NCI-H2029 (cell line): ENCODE measurements around the gene CCNI2.

ENCODE experiments used
- DNase-seq: peaks from one replicate; lab custom pipeline; 2025; lab: John Stamatoyannopoulos, UW

Gene CCNI2

DNA sequence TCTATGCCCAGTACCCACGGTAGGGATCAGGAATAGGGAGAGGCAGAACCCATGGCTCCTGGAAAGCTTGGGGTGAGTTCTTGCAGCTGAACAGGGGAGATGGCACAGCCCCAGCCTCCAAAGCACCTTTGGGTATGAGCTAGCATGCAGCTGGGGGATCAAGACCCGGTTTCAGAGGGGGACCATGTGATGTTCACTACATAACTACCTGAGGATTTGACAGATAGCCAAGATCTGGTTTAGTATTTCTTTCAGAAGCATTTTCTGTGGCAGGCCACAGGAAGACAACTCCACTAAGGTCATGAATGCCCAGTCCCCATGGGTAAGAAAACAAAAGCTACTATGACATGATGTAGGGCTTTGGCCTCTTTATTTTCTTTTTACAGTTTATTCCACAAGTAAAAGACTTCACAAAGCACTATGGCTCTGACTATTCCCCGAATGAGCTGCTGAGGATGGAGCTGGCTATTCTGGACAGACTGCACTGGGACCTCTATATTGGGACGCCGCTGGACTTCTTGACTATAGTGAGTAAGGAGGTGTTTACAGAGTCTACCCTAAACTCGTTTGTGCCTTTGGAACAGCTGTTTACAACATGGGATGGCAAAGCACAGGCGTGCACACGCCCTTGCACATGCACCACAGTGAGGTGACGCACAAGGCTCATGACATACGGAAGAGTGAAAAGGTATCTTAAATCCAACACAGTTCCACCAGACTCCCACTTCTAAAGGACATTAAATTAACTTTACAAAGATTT, 3.4 kb downstream of the CCNI2 start:
- no peak for DNase-seq

DNA sequence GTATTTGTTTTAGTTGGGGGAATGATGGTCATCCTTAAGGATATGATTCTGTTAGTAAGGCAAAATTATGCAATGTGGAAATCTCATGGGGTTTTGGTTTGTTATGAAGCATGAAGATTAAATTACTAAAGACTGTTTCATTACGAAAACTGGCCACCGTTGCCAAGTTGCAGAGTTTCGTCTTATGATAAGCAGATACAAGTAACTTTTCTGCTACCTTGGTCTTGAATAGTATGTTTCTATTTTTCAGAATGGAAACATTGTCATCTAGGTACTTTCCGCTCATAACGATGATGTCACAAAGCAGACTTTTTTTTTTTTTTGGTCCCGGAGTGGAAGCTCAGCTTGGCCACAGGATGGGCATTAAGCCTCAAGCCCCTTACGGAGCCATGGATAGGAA, 4.2 kb downstream of the CCNI2 start:
- no peak for DNase-seq

DNA sequence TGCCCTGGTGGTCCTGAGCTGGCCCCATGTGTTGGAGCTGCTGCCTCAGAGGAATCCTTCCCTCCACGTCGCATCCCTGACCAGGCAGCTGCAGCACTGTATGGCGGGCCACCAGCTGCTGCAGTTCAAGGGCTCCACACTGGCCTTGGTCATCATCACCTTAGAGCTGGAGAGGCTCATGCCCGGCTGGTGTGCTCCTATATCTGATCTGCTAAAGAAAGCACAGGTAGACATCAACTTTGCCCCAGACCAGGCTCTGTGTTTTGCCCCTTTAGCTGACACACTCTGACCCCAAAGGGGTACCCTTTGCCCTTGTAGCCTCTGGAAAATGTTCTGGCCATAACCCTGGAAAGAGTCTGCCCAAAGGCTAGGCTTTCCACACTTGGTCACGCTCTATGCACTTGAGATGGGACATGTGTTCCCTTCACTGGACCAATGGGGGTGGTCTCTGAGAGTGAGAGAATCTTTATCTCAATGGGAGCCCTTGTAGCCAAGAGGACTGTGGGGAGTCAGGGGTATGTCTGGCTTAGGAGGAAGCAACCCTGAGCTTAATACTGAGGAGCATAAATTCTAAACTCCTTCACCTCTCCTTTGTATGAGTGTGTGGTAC, 4.8 kb downstream of the CCNI2 start:
- no peak for DNase-seq

DNA sequence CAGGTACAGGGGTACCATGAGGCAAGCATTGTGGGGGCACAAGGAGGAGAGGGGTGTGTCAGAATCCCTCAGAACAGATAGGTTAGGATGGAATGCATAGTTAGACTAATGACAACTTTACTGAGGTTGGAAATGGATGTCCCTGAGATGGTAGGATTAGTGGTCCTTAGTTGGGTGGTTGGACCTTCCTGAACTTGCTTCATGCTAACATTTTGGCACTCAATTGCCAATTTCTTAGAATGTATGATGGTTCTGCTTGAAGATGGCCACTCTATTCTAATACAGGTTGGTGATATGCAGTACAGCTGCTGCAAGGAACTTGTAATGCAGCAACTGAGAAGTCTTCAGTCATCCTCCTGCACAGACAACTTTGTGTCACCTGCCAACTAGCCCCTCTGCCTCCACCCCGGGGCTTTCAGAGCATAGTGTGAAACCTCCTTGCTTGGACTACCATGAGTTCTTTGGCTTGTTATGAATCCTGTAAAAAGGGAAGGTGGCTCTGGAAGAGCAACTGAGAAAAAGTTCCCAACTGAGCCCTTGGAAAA, 5.4 kb downstream of the CCNI2 start:
- no peak for DNase-seq

DNA sequence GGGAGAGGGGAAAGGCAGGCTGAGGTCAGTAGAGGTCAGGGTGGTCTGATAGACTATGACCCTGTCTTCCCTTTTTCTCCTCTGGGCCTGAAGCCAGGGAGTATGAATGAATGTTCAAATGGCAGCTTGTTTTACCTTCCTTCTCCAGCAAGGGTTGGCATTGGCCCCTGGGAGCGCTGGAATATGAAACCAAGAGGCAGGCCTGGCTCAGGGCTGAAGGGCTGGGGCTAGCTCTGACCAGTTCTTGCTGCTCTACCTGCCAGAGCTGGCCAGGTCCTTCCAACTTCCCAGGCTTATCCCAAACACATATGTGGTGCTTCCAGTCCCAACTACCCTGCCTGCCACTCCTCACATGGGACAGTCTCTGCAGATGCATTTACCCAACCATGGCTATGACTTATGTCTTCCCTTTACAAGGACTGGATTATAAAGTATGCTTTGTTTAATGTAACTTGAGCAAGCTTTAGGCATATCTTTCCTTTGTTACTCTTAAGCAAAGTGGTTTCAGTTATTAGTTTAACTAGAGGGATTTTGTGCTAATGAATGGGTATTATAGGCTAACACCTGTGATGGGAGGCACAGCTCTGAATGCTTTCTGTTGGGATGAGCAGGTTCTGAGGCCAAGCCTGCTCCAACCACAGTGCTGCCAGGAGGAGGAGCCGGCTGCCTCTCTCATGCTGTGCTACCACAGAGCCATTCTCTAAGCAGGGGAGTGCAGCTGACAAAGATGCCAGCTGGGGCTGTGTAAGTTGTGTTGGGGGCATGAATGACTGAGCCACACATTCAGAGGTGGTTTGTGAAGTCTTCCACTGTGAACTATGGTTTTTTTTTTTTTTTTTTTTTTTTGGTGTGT, 6.1 kb downstream of the CCNI2 start:
- peak; percentile 87 for DNase-seq

DNA sequence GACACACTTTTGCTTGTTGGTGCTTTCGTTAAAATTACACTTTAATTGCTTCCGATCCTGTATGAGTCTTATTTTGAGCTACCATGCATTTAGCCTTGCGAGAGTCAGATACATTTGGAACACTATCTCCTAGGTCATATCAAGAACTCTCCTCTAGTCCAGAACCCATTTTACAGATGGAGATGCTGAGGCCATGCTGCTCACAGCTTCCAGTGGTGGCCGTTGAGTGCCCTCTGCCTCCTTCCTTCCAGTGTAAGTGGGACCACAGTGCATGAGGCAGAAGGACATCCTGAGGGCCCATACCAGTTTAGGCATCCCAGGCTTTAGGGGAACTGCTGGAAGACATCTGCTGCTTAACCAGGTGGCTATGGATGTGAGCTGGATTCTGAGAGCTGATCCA, 6.9 kb downstream of the CCNI2 start:
- DNase-seq, result no peak

DNA sequence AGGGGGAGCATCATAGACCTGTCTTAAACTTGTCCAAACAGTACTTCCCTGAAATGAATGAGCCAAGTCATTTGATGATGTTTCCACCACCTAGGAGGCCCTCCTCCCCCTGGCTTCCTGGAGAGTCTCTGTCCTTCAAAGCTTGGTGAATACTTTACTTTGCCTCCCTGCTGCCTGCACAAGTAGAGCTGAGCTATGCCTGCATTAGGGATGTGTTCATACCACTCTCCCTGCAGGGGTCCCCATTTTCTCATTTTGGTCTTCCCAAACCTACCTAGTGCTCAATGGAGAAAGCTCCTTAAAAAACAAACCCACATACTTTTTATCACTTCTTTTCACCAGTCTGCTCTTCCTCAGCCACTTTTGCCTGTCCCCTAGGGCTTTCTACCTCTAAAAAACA, 7.7 kb downstream of the CCNI2 start:
- no peak for DNase-seq

DNA sequence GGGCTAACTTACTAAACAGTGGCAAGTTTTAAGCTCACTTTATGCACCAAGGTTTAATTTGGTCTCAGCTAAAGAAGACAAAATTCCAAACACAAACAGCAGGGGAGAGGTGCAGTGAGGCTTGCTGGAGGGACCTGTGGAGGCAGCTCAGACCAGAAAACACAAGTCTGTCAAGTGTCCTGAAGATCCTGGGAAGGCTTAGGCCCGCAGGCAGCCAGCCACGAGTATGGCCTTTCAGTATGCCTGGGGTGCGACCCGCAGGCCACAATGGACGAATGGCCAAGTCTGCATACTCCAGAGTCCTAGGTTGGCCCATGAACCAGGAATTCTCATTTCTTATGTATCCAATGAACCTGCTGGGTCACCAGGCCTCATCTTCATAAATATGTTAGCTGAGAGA, 9.3 kb downstream of the CCNI2 start:
- DNase-seq, result no peak

DNA sequence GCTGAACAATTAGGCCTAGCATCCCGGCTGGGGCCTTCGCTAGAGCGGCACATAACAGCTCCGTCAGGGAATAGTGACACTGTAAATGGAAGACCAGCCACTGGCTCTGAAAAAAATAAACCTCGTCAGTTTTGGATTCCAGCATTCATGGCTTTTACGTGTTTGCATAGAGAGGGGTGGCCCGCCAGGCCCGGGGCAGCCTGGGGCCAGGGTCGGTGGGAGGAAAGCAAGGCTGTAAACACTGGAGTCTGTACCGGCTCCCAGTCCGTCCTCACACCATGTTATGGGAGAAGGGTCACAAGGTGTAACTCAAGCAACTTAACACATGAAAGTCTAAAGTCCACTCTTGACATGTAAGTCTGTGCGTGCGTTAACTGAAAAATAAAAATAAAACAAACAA, 11.2 kb downstream of the CCNI2 start:
- no peak for DNase-seq

DNA sequence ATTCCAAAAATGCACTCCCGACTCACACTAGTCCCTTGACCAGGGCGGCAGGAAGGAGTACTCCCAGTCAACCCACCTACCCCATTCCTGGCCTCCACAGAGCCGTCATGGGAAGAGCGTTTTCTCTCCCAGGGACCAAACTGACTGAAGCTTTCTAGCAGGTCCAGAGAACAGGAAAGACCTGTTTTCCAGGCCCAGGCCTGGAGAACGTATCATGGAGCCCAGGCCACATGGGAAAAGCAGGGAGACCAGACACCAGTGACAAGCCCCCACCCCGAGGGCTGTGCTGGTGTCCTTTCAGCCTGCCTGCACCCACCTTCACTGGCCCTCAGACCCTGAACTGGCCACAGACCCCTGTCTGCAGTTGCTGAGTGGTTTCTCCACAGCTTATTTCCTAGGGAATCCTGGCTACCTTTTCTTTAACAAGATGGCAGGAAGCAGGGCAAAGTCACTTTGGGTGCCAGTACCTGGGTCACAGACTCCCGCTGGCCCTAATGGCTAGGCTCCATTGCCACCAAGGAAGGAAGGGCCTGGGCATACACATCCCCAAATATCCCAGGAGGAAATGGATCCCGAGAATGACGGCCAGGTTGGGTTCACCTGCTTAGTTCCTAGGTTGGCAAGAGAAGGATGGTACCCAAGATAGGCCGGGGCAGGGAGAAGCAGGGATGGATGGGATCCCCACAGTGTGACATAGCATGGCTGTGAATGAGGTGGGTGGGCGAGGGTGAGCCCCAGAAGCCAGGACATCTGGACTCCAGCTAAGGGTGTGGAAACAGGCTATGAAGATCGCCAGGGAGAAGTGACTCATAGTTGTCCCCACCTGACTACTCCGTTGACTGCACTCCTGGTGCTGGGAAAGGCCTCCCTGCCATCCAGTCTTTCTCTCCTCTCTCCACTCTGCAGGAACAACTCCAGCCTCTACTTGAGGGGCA, 12.2 kb downstream of the CCNI2 start:
- no peak for DNase-seq

DNA sequence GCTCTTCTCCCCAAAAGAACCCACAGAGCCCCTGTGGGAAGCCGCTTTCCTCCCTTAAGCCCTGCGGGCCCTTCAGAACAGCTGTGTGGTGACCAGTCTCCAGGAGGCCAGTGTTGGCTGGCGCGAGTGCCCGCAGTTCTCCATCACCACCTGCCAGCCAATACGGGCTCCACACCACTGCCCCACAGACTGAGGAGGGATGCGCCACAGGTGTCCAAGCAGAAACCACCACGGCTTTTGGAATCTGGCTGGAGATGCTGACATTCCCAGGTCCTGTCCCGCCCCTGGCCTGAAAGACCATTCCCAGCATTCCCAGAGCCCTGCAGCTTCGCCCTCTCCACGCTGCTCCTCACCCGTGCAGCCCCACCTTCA, 12.8 kb downstream of the CCNI2 start:
- DNase-seq, result no peak

DNA sequence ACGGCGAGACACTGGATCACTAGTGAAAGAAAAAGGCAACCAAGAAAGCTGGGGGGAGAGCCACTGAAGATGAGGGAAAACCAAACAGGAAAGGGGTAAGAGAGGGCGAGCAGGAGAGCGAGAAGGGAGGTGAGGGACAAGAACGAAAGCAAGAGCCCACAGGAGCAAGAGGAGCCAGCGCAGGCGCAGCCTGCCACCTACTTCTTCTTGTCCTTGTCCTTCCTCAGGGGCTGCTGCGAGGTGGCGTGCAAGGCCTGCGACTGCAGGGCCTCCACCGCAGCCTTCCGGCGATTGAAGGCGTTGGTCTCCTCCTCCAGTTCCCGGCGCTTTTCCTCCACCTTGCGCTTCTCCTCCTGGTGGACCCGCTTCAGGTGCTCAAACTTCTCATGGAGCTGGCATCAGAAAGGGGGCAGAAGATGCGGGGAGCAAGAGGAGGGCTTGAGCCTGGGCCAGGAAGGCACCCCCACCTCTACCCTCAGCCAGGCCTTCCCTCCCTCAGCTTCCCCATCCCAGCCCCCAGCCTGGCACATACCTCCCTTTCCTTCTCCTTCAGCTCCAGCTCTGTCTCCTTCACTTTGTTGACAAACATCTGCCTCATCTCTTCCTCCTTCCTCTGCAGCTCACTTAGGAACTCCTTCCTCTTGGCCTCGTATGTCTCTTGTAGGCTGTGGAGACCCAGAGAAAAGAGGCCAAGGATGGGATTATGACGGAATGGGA, 13.5 kb downstream of the CCNI2 start:
- DNase-seq, result no peak

DNA sequence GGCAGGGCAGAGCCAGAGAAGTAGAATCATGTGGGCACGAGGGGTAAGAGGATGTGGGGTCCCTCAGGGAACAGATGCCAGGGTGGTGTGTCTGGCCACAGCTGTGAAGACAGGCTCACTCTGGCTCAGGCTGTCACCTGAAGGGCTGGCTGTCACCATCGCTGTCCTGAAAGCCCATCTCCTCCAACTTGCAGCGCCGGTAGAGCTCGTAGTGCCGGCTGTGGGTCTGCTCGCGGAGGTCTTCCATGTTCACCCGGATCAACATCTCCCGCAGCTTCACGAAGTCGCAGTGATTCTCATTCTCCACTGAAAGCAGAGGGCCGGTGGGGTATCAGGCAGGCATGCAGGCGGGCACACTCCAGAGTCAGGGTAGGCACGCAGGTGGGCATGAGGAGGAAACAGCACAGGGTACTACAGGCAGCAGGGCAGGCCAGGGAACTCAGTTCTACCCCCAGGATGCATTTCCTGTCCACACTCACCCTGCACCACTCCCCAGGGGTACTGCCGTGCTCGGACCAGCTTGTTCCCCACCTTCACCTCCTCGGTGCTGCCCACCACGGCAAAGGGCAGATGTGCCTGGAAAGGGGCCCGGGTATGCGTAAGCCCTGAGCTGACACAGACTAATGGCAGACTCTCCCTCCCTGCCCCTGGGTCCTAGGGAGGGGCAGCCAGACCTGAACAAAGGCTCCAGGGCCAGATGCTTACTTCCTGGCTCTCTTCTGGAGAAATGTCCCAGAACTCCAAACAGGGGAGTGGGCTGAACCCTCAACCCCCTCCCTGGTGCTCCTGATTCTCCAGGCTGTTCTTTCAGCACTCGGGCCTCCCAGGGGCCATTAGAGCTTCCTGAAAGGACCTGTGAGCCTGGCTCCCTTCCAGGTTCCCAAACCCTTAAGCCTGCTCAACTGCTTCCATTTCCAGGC, 14.4 kb downstream of the CCNI2 start:
- no peak for DNase-seq

DNA sequence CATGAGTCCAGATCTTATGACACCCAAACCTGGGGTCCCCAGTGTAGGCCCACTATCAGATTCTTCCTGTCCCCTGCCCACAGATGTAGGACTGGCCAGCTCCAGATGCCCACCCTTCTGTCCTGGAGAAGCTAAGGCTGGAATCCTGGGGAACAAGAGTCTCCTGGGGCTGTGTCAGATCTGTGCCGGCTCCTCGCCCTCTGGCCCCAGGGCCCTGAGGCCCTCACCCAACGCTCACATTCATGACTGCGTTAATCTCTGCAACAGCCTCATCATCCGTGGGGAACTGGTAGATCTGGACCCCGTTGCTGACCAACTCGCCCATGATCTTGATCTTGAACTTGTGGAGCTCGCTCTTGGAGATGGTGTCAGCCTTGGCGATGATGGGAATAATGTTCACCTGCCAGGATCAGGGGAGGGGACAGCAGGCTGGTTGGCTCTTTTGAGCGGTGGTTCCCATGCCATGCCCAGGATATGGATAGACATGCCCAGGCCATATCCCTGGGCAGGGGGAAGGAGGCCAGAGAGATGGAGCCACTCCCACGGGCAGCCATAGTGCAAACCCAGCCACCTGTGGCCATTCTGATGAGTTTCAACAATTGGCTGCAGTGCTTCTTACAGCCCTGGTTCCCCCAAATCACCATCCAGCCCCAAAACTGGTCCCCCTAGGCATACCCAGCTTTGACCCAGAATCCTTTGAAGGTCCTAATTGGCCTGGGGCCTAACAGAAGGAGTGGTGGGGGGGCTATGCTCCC, 15.2 kb downstream of the CCNI2 start:
- DNase-seq, result no peak

DNA sequence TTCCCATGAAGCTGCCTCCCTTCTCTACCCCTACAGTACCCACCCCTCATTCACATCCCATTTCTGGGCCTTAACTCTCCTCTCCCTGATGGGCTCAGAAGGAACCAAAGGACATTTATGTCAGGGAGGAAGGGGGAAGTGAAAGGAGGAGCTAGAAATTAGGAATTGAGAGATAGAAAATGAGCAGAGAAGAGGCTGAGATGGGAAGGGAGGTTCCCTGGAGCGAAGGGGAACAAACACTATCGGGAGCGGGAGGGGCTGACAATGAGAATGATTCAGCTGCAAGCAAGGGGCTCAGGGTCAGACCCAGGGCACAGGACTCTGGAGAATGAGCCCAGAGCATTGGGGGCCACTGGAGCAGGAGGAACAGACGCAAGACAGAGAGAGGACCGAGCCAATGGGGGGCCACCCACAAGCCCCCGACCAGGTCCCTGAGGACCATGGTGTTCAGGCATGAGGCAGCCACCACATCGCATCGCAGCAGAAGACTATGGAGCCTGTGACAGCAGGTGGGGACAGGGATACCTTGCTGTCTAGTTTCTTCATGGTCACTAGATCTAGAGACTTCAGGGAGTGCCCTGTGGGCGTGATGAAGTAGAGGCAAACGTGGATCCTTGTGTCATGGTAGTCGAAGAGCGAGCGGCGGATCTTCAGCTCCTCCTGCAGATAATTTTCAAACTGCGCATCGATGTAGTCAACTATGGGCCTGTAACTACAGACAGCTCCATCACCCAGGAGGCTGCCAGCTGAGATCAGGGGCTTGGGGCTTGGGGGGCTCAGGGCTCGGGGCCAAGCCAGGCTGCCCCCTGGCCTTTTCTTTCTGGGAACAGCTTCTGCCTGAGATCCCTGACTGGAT, 16.2 kb downstream of the CCNI2 start:
- no peak for DNase-seq

DNA sequence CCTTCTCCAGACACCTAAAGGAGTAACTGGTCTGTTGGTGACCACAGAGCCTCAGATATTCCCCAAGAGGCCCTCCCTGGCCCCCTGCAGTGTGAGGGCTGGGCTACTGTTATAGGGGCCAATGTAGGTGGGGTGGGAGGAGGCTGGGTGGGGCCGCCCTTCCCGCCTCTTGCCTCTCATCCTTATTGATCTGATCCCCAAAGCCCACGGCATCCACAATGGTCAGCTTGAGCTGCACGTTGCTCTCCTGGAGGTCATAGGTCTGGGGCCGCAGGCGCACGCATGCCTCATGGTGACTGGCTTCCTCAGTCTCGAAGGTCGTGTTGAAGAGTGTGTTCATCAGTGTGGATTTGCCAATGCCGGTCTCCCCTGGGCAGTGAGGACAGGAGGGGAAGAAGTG, 16.8 kb downstream of the CCNI2 start:
- DNase-seq, result no peak

DNA sequence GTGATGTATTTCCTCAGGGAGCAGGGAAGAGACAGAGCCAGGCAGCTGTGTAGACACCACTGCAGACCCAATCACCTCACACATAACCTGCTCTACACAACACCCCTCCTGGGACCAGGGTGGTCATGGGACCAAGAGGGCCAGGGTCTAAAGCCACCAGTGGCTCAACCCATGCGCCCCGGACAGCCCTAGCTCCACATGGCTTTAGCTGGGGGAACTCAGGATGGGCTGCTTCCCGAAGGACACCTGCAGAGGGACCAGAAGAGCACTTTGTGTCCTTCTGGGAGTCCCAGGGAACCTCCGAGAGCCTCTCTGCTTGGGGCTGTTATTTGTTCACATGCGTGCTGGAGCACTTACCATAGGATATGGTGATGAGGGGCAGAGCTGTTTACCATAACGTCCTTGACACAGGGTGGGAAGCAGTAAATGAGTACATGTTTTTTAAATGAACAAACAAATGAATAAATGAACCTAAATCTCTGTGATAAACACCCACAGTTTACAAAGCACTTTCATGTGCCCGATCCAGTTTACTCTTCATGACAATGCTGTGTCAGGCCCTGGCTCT, 17.5 kb downstream of the CCNI2 start:
- no peak for DNase-seq
